SK-N-SH (cell line): ENCODE results near the gene DECR2. TPM values are rescaled to one million over a fixed set of nuclear protein-coding genes. Genes with fewer than 3 reads are reported as not detected.
A peak's percentile ranks its signal among the peaks of the same experiment; 100 is the strongest.

Experiments used
- CTCF ChIA-PET: fragments of 300-600, 350-600 bp; formaldehyde crosslinking; extraction: SDS; loops from one replicate; lab custom pipeline; 2021; lab: Yijun Ruan, JAX
- POLR2A ChIA-PET: fragments of 350-600 bp; sonication (Branson Sonifier 250); formaldehyde crosslinking; extraction: SDS; loops from one replicate; lab custom pipeline; 2020; ENCODE audit warnings: antibody characterized with exemption, inconsistent platforms; lab: Yijun Ruan, JAX
- DNase-seq: peaks from one replicate; pipeline ENCODE4 v3.0.0; 2012
- H2AFZ ChIP-seq: fragments of 200-600 bp; sonication (generic); 2 replicates; pipeline ENCODE4 v1.8.1; 2016; ENCODE audit warnings: antibody characterized with exemption, mild to moderate bottlenecking, low read depth
- H3F3A ChIP-seq: fragments of 200-600 bp; sonication (generic); replicated peaks from 2 replicates; pipeline ENCODE3; 2016; ENCODE audit warnings: antibody characterized with exemption, mild to moderate bottlenecking; ENCODE audit not compliant: insufficient read depth
- H3K27ac ChIP-seq, 2 experiments: fragments of 200-500 bp in 1 of 2; fragments of 200-600 bp in 1 of 2; sonication (Bioruptor generic) in 1 of 2; sonication (generic), shearing (Covaris generic) in 1 of 2; 2 replicates each; pipeline versions ENCODE4 v1.5.1 to v1.6.1; 2014 to 2016; ENCODE audit warnings: low read depth in 2 of 2, inconsistent platforms in 1 of 2, low read length in 1 of 2, mild to moderate bottlenecking in 1 of 2, mixed read lengths in 1 of 2
- H3K27me3 ChIP-seq: fragments of 200-600 bp; sonication (generic), shearing (Covaris generic); 2 replicates; pipeline ENCODE4 v1.6.1; 2016; ENCODE audit warnings: mixed run types; ENCODE audit not compliant: insufficient read depth
- H3K36me3 ChIP-seq, 2 experiments: fragments of 200-500 bp in 1 of 2; fragments of 200-600 bp in 1 of 2; sonication (Bioruptor generic) in 1 of 2; sonication (generic) in 1 of 2; replicated peaks in 1 of 2; 2 replicates each; pipeline versions ENCODE3 to v1.5.1; 2014 to 2016; ENCODE audit warnings: low read length in 1 of 2, mild to moderate bottlenecking in 1 of 2; ENCODE audit not compliant: insufficient read depth in 2 of 2, control insufficient read depth in 1 of 2
- H3K4me1 ChIP-seq, 2 experiments: fragments of 200-500 bp in 1 of 2; fragments of 200-600 bp in 1 of 2; sonication (Bioruptor generic) in 1 of 2; sonication (generic), shearing (Covaris generic) in 1 of 2; 2 replicates each; pipeline versions ENCODE4 v1.5.1 to v1.6.1; 2014 to 2016; ENCODE audit warnings: low read depth in 1 of 2, low read length in 1 of 2, mixed run types in 1 of 2; ENCODE audit not compliant: insufficient read depth in 2 of 2, control insufficient read depth in 1 of 2
- H3K4me2 ChIP-seq: fragments of 200-600 bp; sonication (generic), shearing (Covaris generic); 2 replicates; pipeline ENCODE4 v1.6.1; 2017; ENCODE audit warnings: mixed run types
- H3K4me3 ChIP-seq, 2 experiments: fragments of 200-500 bp in 1 of 2; fragments of 200-600 bp in 1 of 2; sonication (Bioruptor generic) in 1 of 2; sonication (generic), shearing (Covaris generic) in 1 of 2; 2 replicates each; pipeline versions ENCODE4 v1.5.1 to v1.8.1; 2014 to 2016; ENCODE audit warnings: low read depth in 2 of 2, inconsistent platforms in 1 of 2, low read length in 1 of 2, mild to moderate bottlenecking in 1 of 2, mixed read lengths in 1 of 2, moderate library complexity in 1 of 2
- H3K79me2 ChIP-seq: fragments of 200-600 bp; sonication (generic); 2 replicates; pipeline ENCODE4 v1.8.1; 2017; ENCODE audit warnings: mild to moderate bottlenecking; ENCODE audit not compliant: insufficient read depth
- H3K9ac ChIP-seq: fragments of 200-600 bp; sonication (generic); 2 replicates; pipeline ENCODE4 v1.6.1; 2017; ENCODE audit warnings: mixed run types
- H3K9me2 ChIP-seq: fragments of 200-600 bp; sonication (generic); 2 replicates; pipeline ENCODE4 v1.6.1; 2017; ENCODE audit warnings: mixed run types
- H3K9me3 ChIP-seq: fragments of 200-600 bp; sonication (generic); 2 replicates; pipeline ENCODE4 v1.6.1; 2017; ENCODE audit warnings: mixed run types, mild to moderate bottlenecking, moderate library complexity
- H4K20me1 ChIP-seq: fragments of 200-600 bp; sonication (generic); 2 replicates; pipeline ENCODE4 v1.6.1; 2017; ENCODE audit warnings: mild to moderate bottlenecking, mixed run types; ENCODE audit not compliant: insufficient read depth
- CHD2 ChIP-seq: fragments of 150-350 bp; IDR thresholded peaks from 2 replicates; pipeline ENCODE4 v1.6.1; 2018; ENCODE audit warnings: low read length; ENCODE audit not compliant: partially characterized antibody
- EP300 ChIP-seq, 2 experiments: IDR thresholded peaks; 2 replicates each; pipeline versions ENCODE4 v1.4.0 to v1.6.1; 2012; ENCODE audit warnings: borderline replicate concordance in 1 of 2, low read depth in 1 of 2, low read length in 1 of 2
- GABPA ChIP-seq: IDR thresholded peaks from 2 replicates; pipeline ENCODE4 v1.4.0; 2012; ENCODE audit warnings: low read depth, mild to moderate bottlenecking
- NRF1 ChIP-seq: IDR thresholded peaks from 2 replicates; pipeline ENCODE4 v1.6.1; 2012; ENCODE audit warnings: low read depth, mild to moderate bottlenecking, low read length
- RAD21 ChIP-seq: IDR thresholded peaks from 2 replicates; pipeline ENCODE4 v1.6.1; 2012; ENCODE audit warnings: mild to moderate bottlenecking, low read length
- SIN3A ChIP-seq: IDR thresholded peaks from 2 replicates; pipeline ENCODE4 v1.6.1; 2012; ENCODE audit warnings: low read depth, mild to moderate bottlenecking, low read length, moderate library complexity, borderline replicate concordance
- WGBS: methylation state at CpG from one replicate; pipeline ENCODE4 v1.1.6; 2017; ENCODE audit warnings: low lambda C conversion rate; 5-methylcytosine and 5-hydroxymethylcytosine counted together
- polyA plus RNA-seq, 3 experiments: library from polyadenylated mRNA; depleted of rRNA; stranded (reverse); fragments of >200 nt; gene quantifications; 2 replicates each; pipeline ENCODE4 v1.2.3, GENCODE V29; 2012
- TF ChIP-seq, protein P1 (sequence below): fragments of 150-350 bp; IDR thresholded peaks from 2 replicates; pipeline ENCODE4 v1.6.1; 2017; ENCODE audit warnings: antibody characterized with exemption, low read length, low read depth, borderline replicate concordance

The DECR2 gene
- polyA plus RNA-seq, 1 of the 3 experiments (the other 2 are of a cell fraction), result 53.0 TPM

DNA sequence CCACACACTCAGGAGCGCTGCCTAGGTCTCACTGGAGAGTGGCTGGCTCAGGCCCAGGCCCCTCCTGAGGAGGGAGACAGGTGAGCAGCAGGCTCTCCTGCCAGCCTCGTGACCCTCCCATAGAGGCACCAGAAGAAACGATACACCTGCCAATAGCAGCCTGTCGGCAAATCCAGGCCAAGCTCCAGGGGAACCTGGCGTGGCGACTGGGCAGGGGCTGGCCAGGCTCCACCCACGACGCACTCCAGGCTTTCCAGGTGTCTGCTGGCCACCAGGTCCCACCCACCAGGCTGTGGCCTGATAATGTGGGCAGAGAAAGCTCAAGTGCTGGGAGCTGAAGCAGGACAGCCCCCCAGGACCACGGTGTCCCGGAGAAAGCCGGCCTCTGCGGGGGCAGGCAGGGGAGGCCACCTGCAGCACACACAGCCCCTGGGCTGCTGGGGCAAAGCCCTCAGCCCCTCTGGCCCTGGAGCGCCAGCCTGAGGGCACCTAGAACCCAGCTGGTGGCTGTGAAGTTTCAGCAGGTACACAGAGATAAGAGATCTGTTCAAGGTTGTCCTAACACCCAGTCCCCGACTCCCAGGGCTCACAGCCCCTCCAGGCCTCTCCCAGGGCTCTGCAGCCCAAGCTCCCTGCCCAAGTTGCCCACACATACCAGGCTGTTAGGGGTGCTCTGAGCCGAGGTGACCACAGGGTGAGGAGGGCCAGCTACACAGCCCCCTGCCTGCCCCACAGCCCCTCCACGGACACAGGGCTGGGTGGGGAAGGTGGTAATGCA, 22.3 kb upstream of the DECR2 start:
- POLR2A ChIA-PET, result interaction anchor here (0.7 kb wide), 1 partner anchor 206 kb away, joined by 3 read pairs; no protein-coding TSS in a partner anchor
- WGBS, result 53% methylated on average over 3 of the region's 16 CpGs

DNA sequence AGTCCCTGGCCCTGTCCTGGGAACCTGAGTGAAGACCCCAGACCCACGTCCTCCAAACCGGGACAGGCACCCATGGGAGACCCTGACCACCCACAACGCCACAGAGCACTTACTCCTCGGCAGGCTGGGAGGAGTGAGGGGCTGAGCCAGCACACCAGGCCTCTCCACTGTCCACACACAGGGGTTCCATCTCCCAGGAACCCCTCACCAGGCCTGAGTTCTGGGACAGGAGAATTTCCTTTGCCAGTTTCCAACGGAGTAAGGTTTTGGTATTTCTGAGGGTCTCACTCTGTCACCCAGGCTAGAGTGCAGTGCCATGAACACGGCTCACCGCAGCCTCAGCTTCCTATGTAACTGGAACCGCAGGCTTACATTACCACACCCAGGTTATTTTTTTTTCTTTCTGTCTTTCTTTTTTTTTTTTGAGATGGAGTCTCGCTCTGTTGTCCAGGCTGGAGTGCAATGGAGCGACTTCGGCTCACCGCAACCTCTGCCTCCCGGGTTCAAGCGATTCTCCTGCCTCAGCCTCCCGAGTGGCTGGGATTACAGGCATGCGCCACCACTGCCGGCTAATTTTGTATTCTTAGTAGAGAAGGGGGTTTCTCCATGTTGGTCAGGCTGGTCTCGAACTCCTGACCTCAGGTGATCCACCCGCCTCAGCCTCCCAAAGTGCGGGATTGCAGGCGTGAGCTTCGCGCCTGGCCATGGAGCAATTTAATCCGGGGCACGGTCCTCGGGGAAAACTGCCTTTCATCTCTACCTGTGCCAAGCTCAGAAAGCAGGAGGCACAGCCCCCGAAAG, 21.5 kb upstream of the DECR2 start:
- Histone ChIP-seq H2AFZ (no peak overlapping the region), H3K4me3 (peak overlapping the region; percentile 80 to 86), H3K4me1 (peaks cover 5 to 23% of the 10 kb centered on the region in 2 experiments; a peak in 2 of 4 replicates), H3F3A (no peaks in the 10 kb centered on the region), H3K36me3 (peaks cover 0 to 22% of the 10 kb centered on the region in 2 experiments), H3K9ac (peak overlapping the region; percentile 88; the same call in 1 of the 2 replicates), H3K4me2 (peak overlapping the region; percentile 97), H4K20me1 (peaks cover 17% of the 10 kb centered on the region), H3K27ac (no peak overlapping the region; a peak in 1 of 4 replicates), H3K9me2 (no peaks in the 10 kb centered on the region), H3K79me2 (peaks cover 29% of the 10 kb centered on the region), H3K9me3 (no peaks in the 10 kb centered on the region), H3K27me3 (no peaks in the 10 kb centered on the region)
- POLR2A ChIA-PET, result interaction anchor here (0.6 to 0.7 kb wide), 3 partner anchors 58 to 205 kb away, joined by 3 to 4 read pairs (median 3); no protein-coding TSS in a partner anchor
- DNase-seq, result no peak
- CTCF ChIA-PET, result interaction anchor here (0.9 to 1.8 kb wide), 3 partner anchors 9 to 97 kb away, joined by 3 to 9 read pairs (median 9); partner anchors contain the start of gene MRPL28
- TF ChIP-seq CHD2 (no peak), EP300 (IDR thresholded peaks at IDR 0.05; ENCODE audit: borderline replicate concordance in 1 of 2, low read depth in 1 of 2, low read length in 1 of 2) (no peak)
- TF ChIP-seq, protein P1, sequence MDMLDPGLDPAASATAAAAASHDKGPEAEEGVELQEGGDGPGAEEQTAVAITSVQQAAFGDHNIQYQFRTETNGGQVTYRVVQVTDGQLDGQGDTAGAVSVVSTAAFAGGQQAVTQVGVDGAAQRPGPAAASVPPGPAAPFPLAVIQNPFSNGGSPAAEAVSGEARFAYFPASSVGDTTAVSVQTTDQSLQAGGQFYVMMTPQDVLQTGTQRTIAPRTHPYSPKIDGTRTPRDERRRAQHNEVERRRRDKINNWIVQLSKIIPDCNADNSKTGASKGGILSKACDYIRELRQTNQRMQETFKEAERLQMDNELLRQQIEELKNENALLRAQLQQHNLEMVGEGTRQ, result no peak
- 80% methylated on average over 15 of the region's 27 CpGs for WGBS

More for the DNA sequence above, 22.3 kb upstream of the DECR2 start:
- H3K27ac ChIP-seq, result no peak overlapping the region
- CTCF ChIA-PET, result interaction anchor here (0.6 to 1.8 kb wide), 2 partner anchors 17 to 312 kb away, joined by 3 to 9 read pairs; no protein-coding TSS in a partner anchor
- peak overlapping the region; percentile 97; the same call in 1 of the 2 replicates for H3K4me2 ChIP-seq
- no peaks in the 10 kb centered on the region for H3F3A ChIP-seq
- peaks cover 17% of the 10 kb centered on the region for H4K20me1 ChIP-seq
- H3K4me3 ChIP-seq, result no peak overlapping the region
- H3K79me2 ChIP-seq, result peaks cover 29% of the 10 kb centered on the region
- DNase-seq, result no peak
- H3K27me3 ChIP-seq, result no peaks in the 10 kb centered on the region
- H3K36me3 ChIP-seq, result peaks cover 0 to 30% of the 10 kb centered on the region in 2 experiments
- H3K4me1 ChIP-seq, result peaks cover 5 to 23% of the 10 kb centered on the region in 2 experiments; a peak in 2 of 4 replicates
- TF ChIP-seq GABPA, result no peak
- no peak for TF ChIP-seq RAD21
- no peak for TF ChIP-seq SIN3A
- TF ChIP-seq, protein P1, result no peak
- no peak for TF ChIP-seq NRF1
- TF ChIP-seq, all 33 proteins: peak for 0
- Histone ChIP-seq H3K9me2 (no peaks in the 10 kb centered on the region), H3K9ac (no peak overlapping the region), H3K9me3 (no peaks in the 10 kb centered on the region), H2AFZ (no peak overlapping the region)
